GM18498 (cell line): ENCODE data around the gene KDM7A.

ENCODE experiments used
- ATAC-seq: cut with Tn5 transposase; IDR thresholded peaks from one replicate; pipeline ENCODE4 v1.9.1; 2021; ENCODE audit warnings: mild to moderate bottlenecking, moderate library complexity; ENCODE audit not compliant: unreplicated experiment

KDM7A gene

DNA sequence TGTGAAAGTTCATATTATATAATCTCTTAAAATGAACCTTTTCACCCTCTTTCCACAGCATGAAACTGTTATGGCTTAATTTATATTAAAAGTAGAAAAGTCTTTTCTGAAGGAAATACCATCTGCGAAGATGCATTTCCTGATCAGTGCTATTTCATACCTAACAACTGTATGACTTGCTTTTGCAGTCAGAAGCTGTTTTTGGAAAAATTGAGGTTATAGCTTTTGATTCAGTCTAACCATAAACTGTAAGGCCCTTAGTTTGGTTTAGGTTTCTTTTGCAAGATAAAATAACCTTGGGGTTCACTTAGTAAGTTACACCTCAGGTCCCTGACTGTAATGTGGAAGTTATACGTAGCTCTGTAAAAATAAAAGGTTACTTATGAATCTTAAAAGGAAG, 91.3 kb downstream of the KDM7A start:
- no peak for ATAC-seq

DNA sequence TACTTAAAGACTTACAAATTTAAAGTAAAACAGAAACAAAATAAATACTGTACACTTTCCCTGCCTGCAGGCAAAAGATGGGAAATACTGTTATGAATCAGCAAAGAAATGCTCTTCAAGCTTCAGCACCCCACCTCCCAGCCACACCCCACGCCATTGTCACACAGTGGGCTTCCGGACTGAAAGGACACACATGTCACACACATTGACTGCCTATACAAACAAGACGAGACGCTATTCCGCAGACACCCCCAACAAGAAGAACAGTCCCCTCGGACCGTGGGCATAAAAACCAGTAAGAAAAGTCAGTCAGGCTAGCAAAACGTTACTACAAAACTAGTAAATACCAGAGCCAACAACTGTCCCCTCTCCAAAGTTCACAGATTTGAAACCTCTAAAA, 91.8 kb downstream of the KDM7A start:
- ATAC-seq, result peak; percentile 85

DNA sequence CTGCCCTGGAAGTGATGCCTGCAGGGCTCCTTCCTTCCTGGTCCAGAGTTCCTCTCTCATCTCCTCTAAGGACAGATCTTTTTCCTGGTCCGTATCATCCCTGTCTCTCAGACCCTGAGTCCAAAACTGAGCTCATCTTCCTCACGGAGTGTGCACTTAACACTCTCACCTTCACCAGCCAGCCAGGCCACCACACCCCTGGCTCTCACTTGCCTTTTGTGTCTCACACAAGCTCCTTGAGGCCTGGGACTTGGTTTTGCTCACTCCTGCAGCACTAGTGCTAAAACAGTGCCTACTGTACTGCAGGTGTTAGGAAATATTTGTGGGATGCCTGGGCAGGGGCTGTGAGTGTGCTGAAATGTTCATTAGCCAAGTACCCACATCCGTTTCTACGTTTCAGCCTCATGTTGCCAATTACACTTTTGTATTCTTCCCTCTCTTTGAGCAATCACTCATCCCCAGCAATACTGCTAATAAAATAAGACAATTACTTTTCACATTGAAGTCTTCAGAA, 92.6 kb downstream of the KDM7A start:
- ATAC-seq, result no peak

DNA sequence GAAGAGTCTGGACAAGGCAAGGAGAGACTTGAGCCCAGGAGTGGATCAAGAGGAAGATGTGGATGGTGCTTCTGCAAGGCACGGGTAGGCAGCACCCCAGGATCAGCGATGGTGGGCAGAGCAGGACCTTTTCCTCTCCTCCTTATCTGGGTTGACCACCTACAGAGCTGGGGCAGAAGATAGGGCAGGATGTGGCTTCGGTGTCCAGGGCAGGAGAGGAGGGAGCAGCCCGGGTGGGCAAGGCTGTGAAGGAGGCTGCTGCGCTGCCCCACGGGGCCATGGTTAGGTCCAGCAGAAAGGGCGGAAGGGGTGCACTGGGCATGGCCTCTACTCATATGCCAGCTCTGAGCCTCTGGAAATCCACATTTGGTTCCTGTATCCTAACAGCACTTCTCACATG, 94.0 kb downstream of the KDM7A start:
- ATAC-seq, result no peak

DNA sequence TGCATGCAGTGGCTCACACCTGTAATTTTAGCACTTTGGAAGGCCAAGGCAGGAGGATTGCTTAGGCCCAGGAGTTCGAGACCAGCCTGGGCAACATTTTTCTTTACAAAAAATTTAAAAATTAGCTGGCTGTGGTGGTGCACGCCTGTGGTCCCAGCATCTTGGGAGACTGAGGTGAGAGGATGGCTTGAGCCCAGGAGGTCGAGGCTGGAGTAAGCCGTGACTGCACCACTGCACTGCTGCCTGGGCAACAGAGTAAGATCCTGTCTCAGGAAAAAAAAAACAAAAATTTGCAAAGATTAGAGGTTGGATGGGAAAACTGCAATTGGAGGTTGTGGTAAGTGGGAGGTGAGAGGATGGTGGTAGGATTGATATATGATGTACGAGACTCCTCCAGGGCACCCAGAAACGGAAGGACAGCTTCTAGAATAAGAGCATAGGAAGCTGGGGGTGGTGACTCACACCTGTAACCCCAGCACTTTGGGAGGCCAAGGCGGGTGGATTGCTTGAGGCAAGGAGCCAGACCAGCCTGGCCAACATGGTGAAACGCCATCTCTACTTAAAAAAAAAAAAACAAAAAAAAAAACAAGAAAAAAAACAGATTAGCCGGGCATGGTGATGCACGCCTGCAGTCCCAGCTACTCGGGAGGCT, 94.9 kb downstream of the KDM7A start:
- no peak for ATAC-seq

DNA sequence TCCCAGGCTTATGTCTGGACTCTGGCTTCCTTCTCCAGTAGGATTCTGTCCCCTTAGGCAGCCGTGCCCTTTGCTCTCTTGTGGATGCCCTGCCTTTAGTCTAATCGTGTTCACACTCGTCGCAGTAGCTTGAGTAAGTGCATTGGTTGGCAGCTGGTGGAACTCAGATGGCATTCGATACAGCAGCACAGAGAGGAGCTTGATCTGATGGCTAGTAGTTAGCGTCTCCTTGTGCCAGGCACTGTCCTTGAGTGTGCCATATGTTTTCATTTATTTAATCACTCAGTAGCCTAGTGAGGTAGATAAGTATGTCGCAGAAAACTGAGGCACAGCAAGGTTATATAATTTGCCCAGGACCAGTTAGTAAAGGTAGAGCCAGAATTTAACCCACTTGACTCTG, 95.9 kb downstream of the KDM7A start:
- ATAC-seq, result no peak

DNA sequence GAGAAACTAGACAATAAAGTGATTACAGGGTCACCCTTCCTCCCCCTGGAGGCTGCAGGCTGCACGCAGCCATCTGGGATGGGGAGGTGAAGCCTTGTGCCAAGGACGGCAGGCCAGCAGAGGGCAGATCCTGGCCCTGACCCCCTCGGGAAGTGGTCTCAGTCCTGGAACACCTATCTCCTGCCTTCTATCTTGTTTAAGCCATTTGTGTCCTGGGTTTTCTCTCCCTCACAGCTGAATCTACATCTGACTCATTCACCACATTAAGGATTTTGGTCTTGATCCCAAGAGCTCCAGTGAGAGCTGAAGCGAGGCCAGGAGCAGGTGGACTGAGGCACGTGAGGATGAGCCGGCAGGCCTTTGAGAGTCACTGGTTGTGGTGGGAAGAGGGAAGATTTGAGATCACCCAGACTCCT, 97.7 kb downstream of the KDM7A start:
- no peak for ATAC-seq

DNA sequence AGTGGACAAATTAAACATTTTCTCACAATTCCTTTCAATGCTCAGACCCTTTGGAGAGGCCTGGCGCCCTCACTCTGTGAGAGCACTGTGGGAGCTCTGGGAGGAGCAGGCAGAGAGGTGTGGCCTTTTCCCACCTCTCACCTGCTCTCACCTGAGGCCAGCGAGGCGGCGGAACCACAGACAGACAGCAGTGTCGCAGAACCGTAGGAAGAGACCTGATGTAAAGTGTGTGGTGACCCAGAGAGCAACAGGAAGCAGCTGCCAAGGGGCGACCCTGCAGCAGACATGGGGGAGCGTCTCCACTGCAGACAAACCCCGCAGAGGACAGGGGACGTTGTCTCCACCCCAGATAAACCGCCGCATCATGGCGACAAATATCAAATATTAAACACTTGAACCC, 98.4 kb downstream of the KDM7A start:
- ATAC-seq, result no peak

DNA sequence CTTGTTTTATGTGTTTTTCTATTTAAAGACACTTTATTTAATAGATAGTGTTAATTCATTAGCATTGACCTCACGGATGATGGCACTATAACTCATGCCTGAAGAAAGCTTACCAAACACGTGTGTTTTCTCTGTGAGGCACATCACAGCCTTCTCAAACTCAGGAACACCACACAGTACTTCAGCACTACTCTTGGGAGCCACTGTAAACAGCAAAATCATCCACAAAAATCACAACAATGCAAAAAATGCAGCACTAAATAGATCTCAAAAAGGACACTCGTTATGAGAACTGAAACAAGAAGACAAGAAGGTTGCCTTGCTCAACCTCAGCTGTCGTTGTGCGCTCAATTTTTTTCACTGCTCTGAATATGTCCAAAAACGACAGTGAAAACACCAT, 102.0 kb downstream of the KDM7A start:
- no peak for ATAC-seq

DNA sequence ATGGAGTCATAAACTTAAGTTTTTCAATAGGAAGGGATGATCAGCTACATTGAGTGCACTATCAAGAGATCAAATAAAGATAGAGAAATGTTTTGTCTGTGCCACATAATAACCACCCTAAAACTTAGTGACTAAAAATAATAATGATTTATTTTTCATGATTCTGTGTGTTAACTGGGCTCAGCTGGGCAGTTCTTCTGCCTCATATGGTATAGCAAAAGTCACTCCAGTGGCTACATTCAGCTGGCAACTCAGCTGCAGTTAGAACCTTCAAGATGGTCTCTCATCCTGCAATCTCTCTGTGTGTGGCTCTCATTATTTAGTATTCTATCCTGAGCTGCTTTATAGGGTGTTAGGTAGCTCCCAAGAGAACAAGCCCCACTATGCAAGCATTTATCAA, 106.2 kb downstream of the KDM7A start:
- ATAC-seq, result no peak

DNA sequence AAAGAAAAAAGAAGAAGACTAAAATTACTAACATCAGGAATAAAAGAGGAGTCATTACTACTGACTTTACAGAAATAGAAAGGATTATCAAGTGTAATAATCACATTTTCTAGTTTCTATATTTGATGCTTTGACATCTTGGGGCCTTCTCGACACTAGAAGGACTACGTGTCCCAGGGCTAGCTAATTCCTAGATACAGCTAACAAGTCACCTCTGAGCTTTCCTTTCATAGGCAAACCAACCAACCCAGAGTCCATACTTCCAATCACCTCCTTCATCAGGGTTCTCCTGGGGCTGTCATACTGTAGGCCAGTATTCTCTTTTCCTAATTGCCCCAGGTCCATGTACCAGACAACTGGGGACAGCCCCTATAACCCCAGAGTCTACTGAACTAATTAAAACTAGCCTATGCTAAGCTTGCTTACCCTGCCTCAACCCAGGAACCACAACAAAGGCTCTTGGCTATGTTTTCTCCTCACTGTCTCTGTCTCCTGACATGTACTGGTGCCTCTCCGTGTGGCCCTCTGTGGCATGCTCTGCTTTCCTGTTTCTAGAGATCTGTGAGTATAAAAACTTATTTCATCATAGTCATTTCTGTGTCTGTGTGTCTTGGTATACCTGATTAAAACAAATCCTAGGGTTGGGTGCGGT, 107.4 kb downstream of the KDM7A start:
- no peak for ATAC-seq

DNA sequence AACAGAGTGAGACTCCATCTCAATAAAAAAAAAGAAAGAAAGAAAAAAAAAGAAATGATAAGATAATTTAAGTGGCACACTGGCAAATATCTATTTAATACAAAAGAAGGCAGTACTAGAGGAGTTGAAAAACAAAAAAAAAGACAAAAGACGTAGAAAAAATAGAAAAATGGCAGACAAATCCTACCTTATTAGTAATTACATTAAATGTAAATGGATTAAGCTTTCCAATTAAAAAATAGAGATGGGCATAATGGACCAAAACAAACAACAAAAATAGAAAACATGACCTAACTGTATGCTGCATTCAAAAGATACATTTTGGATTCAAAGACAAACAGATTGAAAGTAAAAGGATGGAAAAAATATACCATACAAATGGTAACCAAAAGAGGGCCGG, 108.8 kb downstream of the KDM7A start:
- ATAC-seq, result no peak

DNA sequence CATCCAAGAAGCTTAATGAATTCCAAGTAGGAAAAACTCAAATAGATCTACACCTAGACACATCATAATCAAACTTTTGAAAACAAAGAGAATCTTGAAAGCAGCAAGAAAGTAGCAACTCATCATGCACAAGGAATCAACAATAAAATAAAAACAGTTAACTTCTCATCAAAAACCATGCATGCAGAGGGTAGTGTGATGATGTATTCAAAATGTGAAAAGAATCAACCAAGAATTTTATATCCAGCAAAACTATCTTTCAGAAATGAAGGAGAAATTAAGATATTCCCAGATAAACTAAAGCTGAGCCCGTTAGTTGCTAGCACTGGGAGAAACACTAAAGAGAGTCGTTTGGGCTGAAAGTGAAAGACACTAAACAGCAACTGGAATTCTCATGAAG, 109.7 kb downstream of the KDM7A start:
- no peak for ATAC-seq

DNA sequence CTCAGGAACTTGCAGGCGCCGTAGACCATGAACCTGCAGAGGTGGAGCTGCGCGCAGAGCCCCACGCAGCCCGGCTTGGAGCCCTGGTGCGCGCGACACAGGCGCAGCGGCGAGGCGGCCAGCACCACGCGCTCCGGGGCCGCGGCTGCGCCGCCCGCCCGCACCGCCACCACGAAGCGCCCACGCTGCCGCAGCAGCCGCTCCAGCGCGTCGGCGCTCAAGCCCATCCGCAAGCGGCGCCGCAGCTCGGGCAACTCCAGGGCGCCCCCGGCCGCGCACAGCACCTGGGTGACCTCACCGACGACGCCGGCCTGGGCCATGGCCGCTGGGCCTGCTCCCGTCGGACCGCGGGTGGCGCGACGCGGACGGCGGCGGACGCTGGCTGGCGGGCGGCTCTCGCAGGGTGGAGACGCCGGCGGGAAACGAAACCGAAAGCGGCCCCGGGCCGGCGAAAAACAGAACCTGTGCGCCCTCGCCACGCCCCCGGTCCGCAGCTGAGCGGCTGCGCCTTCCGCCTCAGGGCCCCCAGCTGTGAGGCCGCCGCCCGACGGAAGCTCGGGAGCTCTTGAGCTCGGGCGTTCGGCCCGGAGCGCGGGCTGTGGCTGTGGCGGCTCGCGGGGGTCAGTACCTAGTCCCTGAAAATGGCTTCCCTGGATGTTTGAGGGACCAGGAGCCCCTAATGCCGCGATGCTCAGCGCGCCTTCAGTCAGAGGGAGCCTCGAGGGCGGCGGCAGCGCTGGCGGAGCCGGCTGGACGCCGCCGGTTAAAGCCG, 114.1 kb downstream of the KDM7A start, which contains the start of gene PARP12:
PARP12 (minus strand) TSS at position 424 of the 772 bp plus-strand sequence; CDS start at position 320, 104 bp downstream.
- ATAC-seq, result peak; percentile 93

DNA sequence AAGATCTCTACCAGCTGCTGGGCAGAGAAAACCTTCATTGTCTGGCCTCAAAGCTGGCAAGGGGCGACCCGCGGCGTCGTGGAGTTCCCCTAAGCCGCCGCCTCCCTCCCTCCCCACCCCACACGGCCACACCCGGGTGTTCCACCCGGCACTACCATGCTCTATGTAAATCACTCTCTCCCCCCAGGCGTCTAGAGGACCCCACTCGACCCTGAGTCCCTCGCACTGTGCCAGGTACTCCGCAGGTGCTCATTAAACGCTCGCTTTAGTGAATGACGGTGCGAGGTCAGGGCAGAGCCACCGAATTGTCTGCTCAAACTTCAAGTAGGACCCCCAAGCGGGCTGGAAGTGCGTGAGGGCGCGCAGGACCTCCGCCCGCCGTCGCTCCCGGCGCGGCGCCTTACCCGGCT, 114.7 kb downstream of the KDM7A start:
- ATAC-seq, result peak; percentile 40

DNA sequence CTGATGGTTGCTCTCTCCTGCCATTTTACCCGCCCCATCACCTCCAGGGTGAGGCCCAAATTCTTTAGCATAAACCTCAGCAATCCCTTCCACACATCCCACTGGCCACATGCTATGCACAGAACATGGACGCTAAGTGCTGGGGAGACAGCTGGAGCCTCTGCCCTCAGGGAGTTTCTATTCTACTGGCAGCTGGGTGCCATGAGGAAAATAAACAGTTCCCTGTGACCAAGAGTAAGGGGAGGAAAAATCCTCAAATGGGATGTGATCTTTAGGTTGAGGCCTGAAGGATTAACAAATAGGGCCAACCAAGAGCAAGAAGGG, 115.2 kb downstream of the KDM7A start:
- ATAC-seq, result no peak

DNA sequence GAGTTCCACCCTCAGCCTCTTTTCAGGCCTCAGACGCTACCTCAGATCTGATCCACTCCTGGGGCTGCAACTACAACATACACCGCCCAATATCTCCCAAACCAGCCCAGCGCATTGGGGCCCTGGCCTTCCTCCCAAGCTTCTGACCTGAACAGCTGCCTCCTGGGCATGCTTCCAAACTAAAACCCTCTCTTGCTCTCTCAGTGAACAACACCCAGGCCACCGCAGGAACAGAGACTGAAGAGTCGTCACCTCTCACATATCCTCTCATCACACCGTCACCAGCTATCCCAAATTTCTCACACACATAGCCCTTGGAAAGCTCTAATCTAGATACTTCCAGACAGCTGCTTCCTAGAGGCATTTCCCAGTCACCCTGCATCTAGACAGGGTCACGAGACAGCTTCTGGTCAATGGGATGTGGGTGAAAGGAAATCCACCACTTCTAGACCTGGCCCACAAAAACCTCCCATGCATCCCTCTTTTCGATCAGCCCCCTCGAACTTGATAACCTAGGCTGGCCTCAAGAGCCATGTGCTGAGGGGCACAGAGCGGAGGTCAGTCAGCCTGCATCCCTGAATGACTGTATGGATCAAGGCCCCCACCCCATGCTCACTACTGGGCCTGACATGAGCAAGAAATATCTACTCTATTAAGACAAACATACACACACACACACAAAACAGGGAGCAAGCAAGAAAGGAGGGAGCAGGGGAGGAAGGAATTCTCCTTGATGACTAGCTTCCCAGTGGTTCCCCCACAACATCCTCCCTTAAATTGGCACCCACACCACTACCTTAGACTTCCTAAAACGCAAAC, 115.8 kb downstream of the KDM7A start:
- ATAC-seq, result no peak

DNA sequence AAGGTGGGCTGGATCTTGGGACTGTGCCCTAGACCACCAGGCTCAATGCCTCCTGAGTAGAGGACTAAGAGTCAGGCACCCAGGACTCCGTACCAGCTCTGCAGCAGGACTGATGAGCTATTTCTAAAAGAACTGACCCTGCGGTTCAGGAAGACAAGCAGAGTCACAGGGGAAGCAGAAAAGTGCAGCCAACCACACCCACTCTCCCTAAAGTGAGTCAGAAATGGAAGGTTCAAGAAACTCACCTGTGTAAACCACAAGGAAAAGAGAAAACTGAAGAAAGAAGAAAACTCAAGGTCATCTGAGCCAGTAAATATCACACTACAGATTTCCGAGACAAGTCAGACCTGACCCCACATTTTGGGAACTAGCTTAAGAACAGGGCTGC, 116.5 kb downstream of the KDM7A start:
- no peak for ATAC-seq

DNA sequence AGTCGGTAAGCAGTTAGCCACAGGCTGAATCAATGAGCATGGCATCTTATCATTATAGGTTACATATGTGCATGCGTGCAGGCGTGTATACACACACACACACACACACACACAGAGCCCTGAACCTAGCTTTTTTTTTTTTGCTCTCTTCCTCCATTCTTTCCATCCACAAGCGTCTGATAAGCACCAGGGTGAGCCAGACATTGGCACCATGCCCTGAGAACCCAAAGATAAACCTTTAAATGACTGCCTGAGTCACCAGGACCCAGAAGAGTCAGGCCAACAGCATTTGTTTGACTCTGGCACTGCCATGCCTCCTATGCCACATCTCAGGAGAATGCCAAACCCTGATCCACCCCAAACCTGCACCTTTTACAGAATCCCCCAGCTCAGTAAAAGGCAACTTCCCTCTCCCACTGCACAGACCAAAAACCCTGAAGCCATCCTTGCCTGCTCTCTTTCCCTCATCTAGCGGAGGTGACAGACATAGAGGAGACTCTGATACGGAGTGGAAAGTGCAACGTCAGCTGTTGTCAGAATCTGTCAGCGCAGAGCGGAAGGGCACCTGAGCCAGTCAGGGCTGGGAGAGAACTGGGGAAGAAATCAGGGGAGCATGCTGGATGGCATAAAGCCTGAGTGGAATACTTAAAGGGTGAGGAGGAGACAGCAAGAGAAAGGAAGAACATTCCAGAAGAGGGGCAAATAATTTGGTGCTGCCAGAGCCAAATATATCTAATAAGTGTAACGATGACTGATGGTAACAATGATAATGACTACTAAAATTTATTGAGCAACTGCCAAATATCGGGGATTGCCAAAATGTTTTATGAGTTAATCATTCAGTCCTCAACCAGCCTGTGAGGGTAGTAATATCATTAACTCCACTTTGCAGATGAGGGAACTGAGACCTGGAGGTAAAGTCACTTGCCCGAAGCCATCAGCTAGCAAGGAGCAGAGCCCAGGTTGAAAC, 117.2 kb downstream of the KDM7A start:
- no peak for ATAC-seq

DNA sequence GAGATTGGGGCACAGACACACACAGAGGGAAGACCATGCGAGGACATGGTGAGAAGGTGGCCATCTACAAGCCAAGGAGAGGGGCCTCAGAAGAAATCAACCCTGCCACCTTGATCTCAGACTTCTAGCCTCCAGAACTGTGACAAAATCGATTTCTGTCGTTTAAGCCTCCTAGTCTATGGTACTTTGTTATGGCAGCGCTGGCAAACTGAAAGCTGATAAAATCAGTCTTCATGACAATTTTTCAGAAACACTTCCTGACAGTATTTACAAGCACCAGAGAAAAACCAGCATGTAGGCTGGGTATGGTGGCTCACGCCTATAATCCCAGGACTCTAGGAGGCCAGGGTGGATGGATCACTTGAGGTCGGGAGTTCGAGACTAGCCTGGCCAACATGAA, 118.3 kb downstream of the KDM7A start:
- no peak for ATAC-seq
